ENCODE measurements around the gene BARX2. TPM values are rescaled to one million over a fixed set of nuclear protein-coding genes. Genes with fewer than 3 reads are reported as not detected.

BARX2 gene
- total and polyA plus RNA-seq, 8 donors, result 1.1 to 27.7 (median 2.3) TPM; not detected in 1

GRCh38 chr11:129442171-129442570 lies 66.5 kb downstream of the BARX2 start:
- H3K4me3 ChIP-seq, result no peak overlapping the region
- no peaks in the 10 kb centered on the region for H3K27me3 ChIP-seq
- no peaks in the 10 kb centered on the region for H3K9me3 ChIP-seq
- H3K27ac ChIP-seq, result no peak overlapping the region
- TF ChIP-seq POLR2A (IDR thresholded peaks at IDR 0.05) (no peak), EP300 (IDR thresholded peaks at IDR 0.05) (no peak), CTCF (IDR thresholded peaks at IDR 0.05) (no peak)
- no peak for DNase-seq
- intact Hi-C loops (cut with DNase I; ENCODE audit: low total_unique reads), result no loop called here
- WGBS, 5 donors, result 82 to 89% (median 84%) methylated on average over 7 of the region's 7 CpGs
- H3K4me1 ChIP-seq, result peaks cover 0 to 13% (median 8%) of the 10 kb centered on the region in 4 donors
- no peaks in the 10 kb centered on the region for H3K36me3 ChIP-seq

GRCh38 chr11:129443276-129443675 lies 67.6 kb downstream of the BARX2 start:
- no peak for DNase-seq
- H3K4me1 ChIP-seq, result peaks cover 0 to 13% (median 8%) of the 10 kb centered on the region in 4 donors
- intact Hi-C loops (cut with DNase I; ENCODE audit: low total_unique reads), result no loop called here
- H3K9me3 ChIP-seq, result peaks cover 0 to 2% (median 0%) of the 10 kb centered on the region in 4 donors
- WGBS, 5 donors, result 44 to 67% (median 64%) methylated on average over 6 of the region's 6 CpGs
- H3K27me3 ChIP-seq, result no peaks in the 10 kb centered on the region
- TF ChIP-seq EP300 (IDR thresholded peaks at IDR 0.05) (no peak), POLR2A (IDR thresholded peaks at IDR 0.05) (no peak)
- H3K36me3 ChIP-seq, result no peaks in the 10 kb centered on the region
- H3K4me3 ChIP-seq, result no peak overlapping the region
- H3K27ac ChIP-seq, result no peak overlapping the region

- no peak overlapping the region for H3K4me3 ChIP-seq
- peaks cover 0 to 13% (median 8%) of the 10 kb centered on the region in 4 donors for H3K4me1 ChIP-seq
- no peak overlapping the region for H3K27ac ChIP-seq
- no peaks in the 10 kb centered on the region for H3K27me3 ChIP-seq
- intact Hi-C loops (cut with DNase I; ENCODE audit: low total_unique reads), result no loop called here
- WGBS, 5 donors, result 80 to 97% (median 91%) methylated on average over 5 of the region's 5 CpGs
- peaks cover 0 to 8% (median 6%) of the 10 kb centered on the region in 4 donors for H3K9me3 ChIP-seq
- TF ChIP-seq CTCF (IDR thresholded peaks at IDR 0.05), result no peak
- TF ChIP-seq POLR2A (IDR thresholded peaks at IDR 0.05), result no peak
- no peak for TF ChIP-seq EP300 (IDR thresholded peaks at IDR 0.05)
- no peak for TF ChIP-seq POLR2AphosphoS5 (IDR thresholded peaks at IDR 0.05)
- DNase-seq, result no peak
- H3K36me3 ChIP-seq, result no peaks in the 10 kb centered on the region
Observed at GRCh38 chr11:129444274-129444673, 68.6 kb downstream of the BARX2 start.

GRCh38 chr11:129445226-129445625 lies 69.6 kb downstream of the BARX2 start:
- DNase-seq, result no peak
- no peaks in the 10 kb centered on the region for H3K36me3 ChIP-seq
- H3K27ac ChIP-seq, result no peak overlapping the region
- no peaks in the 10 kb centered on the region for H3K27me3 ChIP-seq
- no peak for TF ChIP-seq EP300 (IDR thresholded peaks at IDR 0.05)
- no peak for TF ChIP-seq POLR2A (IDR thresholded peaks at IDR 0.05)
- no peak for TF ChIP-seq CTCF (IDR thresholded peaks at IDR 0.05)
- TF ChIP-seq POLR2AphosphoS5 (IDR thresholded peaks at IDR 0.05), result no peak
- H3K9me3 ChIP-seq, result peaks cover 0 to 8% (median 6%) of the 10 kb centered on the region in 4 donors
- no peak overlapping the region for H3K4me3 ChIP-seq
- WGBS, 5 donors, result 73 to 89% (median 77%) methylated on average over 9 of the region's 9 CpGs
- peaks cover 0 to 8% (median 3%) of the 10 kb centered on the region in 4 donors for H3K4me1 ChIP-seq
- intact Hi-C loops (cut with DNase I; ENCODE audit: low total_unique reads), result no loop called here

GRCh38 chr11:129446572-129446971 lies 70.9 kb downstream of the BARX2 start:
- 89 to 97% (median 95%) methylated on average over 3 of the region's 3 CpGs for WGBS, 5 donors
- Histone ChIP-seq H3K27me3 (no peaks in the 10 kb centered on the region), H3K4me1 (no peaks in the 10 kb centered on the region), H3K4me3 (no peak overlapping the region), H3K9me3 (peaks cover 0 to 8% (median 6%) of the 10 kb centered on the region in 4 donors), H3K36me3 (no peaks in the 10 kb centered on the region), H3K27ac (no peak overlapping the region)
- DNase-seq, result no peak
- intact Hi-C loops (cut with DNase I; ENCODE audit: low total_unique reads), result no loop called here
- TF ChIP-seq CTCF (IDR thresholded peaks at IDR 0.05) (no peak), EP300 (IDR thresholded peaks at IDR 0.05) (no peak), POLR2A (IDR thresholded peaks at IDR 0.05) (no peak), POLR2AphosphoS5 (IDR thresholded peaks at IDR 0.05) (no peak)

All from stomach (tissue), 9 donors.